ENCODE data around the gene GPA33.

GPA33 gene

GRCh38 chr1:167104256-167104633, 14.1 kb upstream of the GPA33 start:
- DNase-seq (ENCODE audit: extremely low spot score): no peak
- ChIA-PET POLR2A (no interaction called here), CTCF (interaction anchor here (1.0 to 2.1 kb wide), 5 partner anchors 8 to 194 kb away, joined by 3 to 7 read pairs (median 4); no protein-coding TSS in a partner anchor)
- TF ChIP-seq, protein P1, sequence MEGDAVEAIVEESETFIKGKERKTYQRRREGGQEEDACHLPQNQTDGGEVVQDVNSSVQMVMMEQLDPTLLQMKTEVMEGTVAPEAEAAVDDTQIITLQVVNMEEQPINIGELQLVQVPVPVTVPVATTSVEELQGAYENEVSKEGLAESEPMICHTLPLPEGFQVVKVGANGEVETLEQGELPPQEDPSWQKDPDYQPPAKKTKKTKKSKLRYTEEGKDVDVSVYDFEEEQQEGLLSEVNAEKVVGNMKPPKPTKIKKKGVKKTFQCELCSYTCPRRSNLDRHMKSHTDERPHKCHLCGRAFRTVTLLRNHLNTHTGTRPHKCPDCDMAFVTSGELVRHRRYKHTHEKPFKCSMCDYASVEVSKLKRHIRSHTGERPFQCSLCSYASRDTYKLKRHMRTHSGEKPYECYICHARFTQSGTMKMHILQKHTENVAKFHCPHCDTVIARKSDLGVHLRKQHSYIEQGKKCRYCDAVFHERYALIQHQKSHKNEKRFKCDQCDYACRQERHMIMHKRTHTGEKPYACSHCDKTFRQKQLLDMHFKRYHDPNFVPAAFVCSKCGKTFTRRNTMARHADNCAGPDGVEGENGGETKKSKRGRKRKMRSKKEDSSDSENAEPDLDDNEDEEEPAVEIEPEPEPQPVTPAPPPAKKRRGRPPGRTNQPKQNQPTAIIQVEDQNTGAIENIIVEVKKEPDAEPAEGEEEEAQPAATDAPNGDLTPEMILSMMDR (IDR thresholded peaks at IDR 0.05; ENCODE audit: control extremely low read depth, extremely low read depth, low read depth, missing control alignments): no peak

DNA sequence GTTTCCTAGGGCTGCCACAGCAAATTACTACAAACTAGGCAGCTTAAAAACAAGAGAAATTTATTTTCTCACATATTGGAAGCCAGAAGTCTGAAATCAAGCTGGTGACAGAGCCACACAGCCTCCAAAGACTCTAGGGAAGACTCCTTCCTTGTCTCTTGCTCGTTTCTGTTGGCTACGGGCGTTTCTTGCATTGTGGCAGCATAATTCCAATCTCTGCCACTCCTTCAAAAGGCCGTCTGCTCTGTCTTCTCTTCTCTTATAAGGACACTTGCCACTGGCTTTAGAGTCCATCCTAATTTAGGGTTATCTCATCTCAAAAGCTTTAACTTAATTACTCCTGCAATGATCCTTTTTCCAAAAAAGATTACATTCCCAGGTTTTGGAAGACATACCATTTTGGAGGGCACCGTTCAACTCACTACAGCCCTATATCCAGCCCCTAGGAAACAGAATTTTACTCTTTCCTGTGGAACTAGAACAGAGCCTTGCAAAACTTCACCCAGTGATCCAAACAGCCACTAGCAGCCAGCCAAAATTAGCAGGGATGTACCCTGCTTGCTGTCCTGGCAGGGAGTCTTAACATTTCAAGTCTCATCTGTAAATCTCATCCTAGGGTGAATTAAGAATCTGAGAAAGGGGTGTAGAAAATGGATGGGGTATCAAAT, 12.9 kb upstream of the GPA33 start:
- ChIA-PET CTCF (interaction anchor here (0.8 to 1.7 kb wide), 4 partner anchors 9 to 193 kb away, joined by 4 read pairs; no protein-coding TSS in a partner anchor), POLR2A (no interaction called here)
- DNase-seq (ENCODE audit: extremely low spot score): no peak
- TF ChIP-seq, protein P1 (IDR thresholded peaks at IDR 0.05; ENCODE audit: control extremely low read depth, extremely low read depth, low read depth, missing control alignments): no peak

GRCh38 chr1:167101754-167102153, 11.6 kb upstream of the GPA33 start:
- no peak for DNase-seq (ENCODE audit: extremely low spot score)
- ChIA-PET POLR2A (no interaction called here), CTCF (interaction anchor here (1.3 kb wide), 1 partner anchor 9 kb away, joined by 4 read pairs; no protein-coding TSS in a partner anchor)
- TF ChIP-seq, protein P1 (IDR thresholded peaks at IDR 0.05; ENCODE audit: control extremely low read depth, extremely low read depth, low read depth, missing control alignments): no peak

DNA sequence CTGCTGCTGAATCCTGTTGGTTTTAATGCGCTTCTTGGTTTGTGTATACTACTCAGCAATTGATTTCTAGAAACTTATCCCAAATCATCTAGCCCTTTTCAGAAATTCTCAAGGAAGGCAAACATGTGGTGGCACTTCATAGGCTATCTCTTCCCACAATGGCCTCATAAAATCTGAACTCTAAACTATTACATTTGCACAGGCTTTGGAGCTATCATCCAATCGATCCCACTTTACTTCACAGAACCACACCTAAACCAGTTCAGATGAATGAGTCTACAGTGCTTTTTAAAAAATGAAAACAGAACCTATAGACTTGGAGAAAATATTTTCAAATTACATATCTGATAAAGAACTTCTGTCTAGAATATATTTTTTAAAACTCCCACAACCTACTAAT, 10.6 kb upstream of the GPA33 start:
- CTCF ChIA-PET: interaction anchor here (1.8 kb wide), 1 partner anchor 26 kb away, joined by 4 read pairs; no protein-coding TSS in a partner anchor

DNA sequence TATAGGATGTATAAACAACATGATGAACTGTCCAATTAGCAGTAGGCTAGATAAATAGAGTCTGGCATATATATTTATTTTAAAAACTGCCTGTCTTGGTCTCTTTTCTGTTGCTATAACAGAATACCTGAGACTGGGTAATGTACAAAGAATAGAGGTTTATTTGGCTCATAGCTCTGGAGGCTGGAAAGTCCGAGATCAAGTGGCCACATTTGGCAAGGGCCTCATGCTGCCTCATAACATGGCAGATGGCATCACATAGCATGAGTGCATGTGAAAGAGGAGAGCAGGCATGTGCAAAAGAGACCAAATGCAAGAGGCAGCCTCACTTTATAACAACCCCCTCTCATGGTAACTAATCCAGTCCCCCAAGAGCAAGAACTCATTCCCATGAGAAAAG, 9.7 kb upstream of the GPA33 start:
- ChIA-PET POLR2A (no interaction called here), CTCF (interaction anchor here (1.8 kb wide), 1 partner anchor 27 kb away, joined by 4 read pairs; no protein-coding TSS in a partner anchor)
- TF ChIP-seq, protein P1 (IDR thresholded peaks at IDR 0.05; ENCODE audit: control extremely low read depth, extremely low read depth, low read depth, missing control alignments): no peak
- no peak for DNase-seq (ENCODE audit: extremely low spot score)

More for the DNA sequence above, 10.6 kb upstream of the GPA33 start:
- no peak for DNase-seq (ENCODE audit: extremely low spot score)
- POLR2A ChIA-PET: no interaction called here
- TF ChIP-seq, protein P1 (IDR thresholded peaks at IDR 0.05; ENCODE audit: control extremely low read depth, extremely low read depth, low read depth, missing control alignments): no peak

DNA sequence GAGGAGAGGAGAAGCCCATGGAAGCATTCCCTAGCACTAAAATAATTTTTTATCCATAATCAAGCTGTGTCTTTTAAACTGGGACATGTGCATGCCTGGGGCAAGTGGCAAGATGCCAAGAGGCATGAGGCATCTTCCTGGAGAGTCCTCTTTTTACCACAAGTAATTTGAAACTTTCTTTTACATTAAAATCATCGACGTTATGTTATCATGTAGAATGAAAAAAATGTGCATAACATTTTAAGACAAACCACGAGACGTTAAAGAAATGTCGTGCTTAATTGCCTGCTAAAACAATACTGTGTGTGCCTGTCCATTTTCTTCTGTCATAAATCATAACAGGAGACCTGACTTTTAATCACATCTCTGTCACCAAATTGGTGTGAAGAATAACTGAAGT, 5.2 kb upstream of the GPA33 start:
- CTCF ChIA-PET: interaction anchor here (1.0 to 1.1 kb wide), 3 partner anchors 13 to 17 kb away, joined by 3 read pairs; no protein-coding TSS in a partner anchor
- DNase-seq (ENCODE audit: extremely low spot score): no peak
- POLR2A ChIA-PET: no interaction called here
- TF ChIP-seq, protein P1 (IDR thresholded peaks at IDR 0.05; ENCODE audit: control extremely low read depth, extremely low read depth, low read depth, missing control alignments): no peak

Data from GM10248 (cell line).